ENCODE results near the gene FBN1.

The FBN1 gene

GRCh38 chr15:48577469-48577868 lies 68.0 kb downstream of the FBN1 start:
- H3K27ac ChIP-seq = no peak overlapping the region
- ChIA-PET POLR2A (ENCODE audit: low non-redundant PET) (interaction anchor here (0.5 kb wide), 1 partner anchor 1120 kb away, joined by 3 read pairs; no protein-coding TSS in a partner anchor), CTCF (no interaction called here)
- TF ChIP-seq CTCF (conservative IDR thresholded peaks at IDR 0.05; ENCODE audit: low read depth) = no peak
- DNase-seq (ENCODE audit: low spot score) = peak; percentile 26

GRCh38 chr15:48574187-48574586 lies 71.3 kb downstream of the FBN1 start:
- no peak overlapping the region for H3K27ac ChIP-seq
- no peak for DNase-seq (ENCODE audit: low spot score)
- TF ChIP-seq CTCF (conservative IDR thresholded peaks at IDR 0.05; ENCODE audit: low read depth) = no peak
- ChIA-PET CTCF (no interaction called here), POLR2A (ENCODE audit: low non-redundant PET) (no interaction called here)

- ChIA-PET CTCF (no interaction called here), POLR2A (ENCODE audit: low non-redundant PET) (no interaction called here)
- no peak for DNase-seq (ENCODE audit: low spot score)
- no peak for TF ChIP-seq CTCF (conservative IDR thresholded peaks at IDR 0.05; ENCODE audit: low read depth)
- H3K27ac ChIP-seq = no peak overlapping the region
Observed at GRCh38 chr15:48573780-48574179, 71.7 kb downstream of the FBN1 start.

GRCh38 chr15:48572823-48573222 lies 72.7 kb downstream of the FBN1 start:
- no peak for DNase-seq (ENCODE audit: low spot score)
- H3K27ac ChIP-seq = no peak overlapping the region
- ChIA-PET POLR2A (ENCODE audit: low non-redundant PET) (no interaction called here), CTCF (no interaction called here)
- TF ChIP-seq CTCF (conservative IDR thresholded peaks at IDR 0.05; ENCODE audit: low read depth) = no peak

- H3K27ac ChIP-seq = no peak overlapping the region
- ChIA-PET CTCF (no interaction called here), POLR2A (ENCODE audit: low non-redundant PET) (no interaction called here)
- no peak for TF ChIP-seq CTCF (conservative IDR thresholded peaks at IDR 0.05; ENCODE audit: low read depth)
- DNase-seq (ENCODE audit: low spot score) = no peak
Observed at GRCh38 chr15:48571510-48571909, 74.0 kb downstream of the FBN1 start.

- DNase-seq (ENCODE audit: low spot score) = no peak
- ChIA-PET CTCF (interaction anchor here (0.6 kb wide), 1 partner anchor 43 kb away, joined by 3 read pairs; no protein-coding TSS in a partner anchor), POLR2A (ENCODE audit: low non-redundant PET) (no interaction called here)
- H3K27ac ChIP-seq = no peak overlapping the region
- no peak for TF ChIP-seq CTCF (conservative IDR thresholded peaks at IDR 0.05; ENCODE audit: low read depth)
Observed at GRCh38 chr15:48570822-48571221, 74.7 kb downstream of the FBN1 start.
